GM12875 (cell line): ENCODE results near the gene SLAIN2.
"Not testable (repeated sequence)": the region's sequence is repeated elsewhere in the genome, so short reads cannot be mapped to it uniquely, and the experiment has no call there.

Experiments used
- H3K4me3 ChIP-seq: one replicate; pipeline ENCODE4 v1.5.1; 2011; ENCODE audit warnings: low read depth, low read length, control low read depth
- CTCF ChIP-seq: IDR thresholded peaks from 2 replicates; pipeline ENCODE4 v1.5.1; 2011; ENCODE audit warnings: low read depth, mild to moderate bottlenecking, control low read depth, inconsistent platforms, low read length, moderate library complexity, borderline replicate concordance; ENCODE audit not compliant: insufficient read depth

The SLAIN2 gene

GRCh38 chr4:48305508-48305907 lies 35.8 kb upstream of the SLAIN2 start:
- no peak for TF ChIP-seq CTCF
- no peak overlapping the region for H3K4me3 ChIP-seq

GRCh38 chr4:48307528-48307927 lies 33.8 kb upstream of the SLAIN2 start:
- no peak overlapping the region for H3K4me3 ChIP-seq
- TF ChIP-seq CTCF = no peak

GRCh38 chr4:48308901-48309300 lies 32.4 kb upstream of the SLAIN2 start:
- no peak for TF ChIP-seq CTCF
- H3K4me3 ChIP-seq = no peak overlapping the region

- no peak overlapping the region for H3K4me3 ChIP-seq
- TF ChIP-seq CTCF = no peak
Measured at GRCh38 chr4:48311896-48312295, 29.4 kb upstream of the SLAIN2 start.

- H3K4me3 ChIP-seq = not testable (repeated sequence)
Measured at GRCh38 chr4:48314746-48315145, 26.6 kb upstream of the SLAIN2 start.

GRCh38 chr4:48315728-48316630 lies 25.4 kb upstream of the SLAIN2 start:
- peak; percentile 70; the same call in 1 of the 2 replicates for TF ChIP-seq CTCF
- no peak overlapping the region for H3K4me3 ChIP-seq

GRCh38 chr4:48321312-48321711 lies 20.0 kb upstream of the SLAIN2 start:
- H3K4me3 ChIP-seq = no peak overlapping the region
- TF ChIP-seq CTCF = no peak

GRCh38 chr4:48322063-48322462 lies 19.3 kb upstream of the SLAIN2 start:
- TF ChIP-seq CTCF = no peak
- no peak overlapping the region for H3K4me3 ChIP-seq
